ENCODE results near the gene CSMD2. TPM values are rescaled to one million over a fixed set of nuclear protein-coding genes. Genes with fewer than 3 reads are reported as not detected.

Gene CSMD2
- total RNA-seq, 1 donor from 2014 or later: 0.27 TPM

- Mint-ChIP-seq H3K27me3 (ENCODE audit: unreplicated experiment) (peaks cover 3% of the 10 kb centered on the region), H3K9me3 (ENCODE audit: unreplicated experiment) (no peaks in the 10 kb centered on the region), H3K4me3 (ENCODE audit: unreplicated experiment) (no peak overlapping the region), H3K4me1 (ENCODE audit: low read depth, unreplicated experiment) (no peaks in the 10 kb centered on the region), H3K27ac (ENCODE audit: unreplicated experiment) (no peak overlapping the region), H3K36me3 (ENCODE audit: unreplicated experiment) (peaks cover 4% of the 10 kb centered on the region)
- TF ChIP-seq CTCF (IDR thresholded peaks at IDR 0.05; ENCODE audit: partially characterized antibody, unreplicated experiment): no peak
- no peak for DNase-seq
These were observed 402.8 kb downstream of the CSMD2 start for GRCh38 chr1:33762109-33762830.

- no peak for DNase-seq
- Mint-ChIP-seq H3K36me3 (ENCODE audit: unreplicated experiment) (peaks cover 4% of the 10 kb centered on the region), H3K4me3 (ENCODE audit: unreplicated experiment) (no peak overlapping the region), H3K4me1 (ENCODE audit: low read depth, unreplicated experiment) (no peaks in the 10 kb centered on the region), H3K9me3 (ENCODE audit: unreplicated experiment) (no peaks in the 10 kb centered on the region), H3K27ac (ENCODE audit: unreplicated experiment) (no peak overlapping the region), H3K27me3 (ENCODE audit: unreplicated experiment) (peaks cover 3% of the 10 kb centered on the region)
- no peak for TF ChIP-seq CTCF (IDR thresholded peaks at IDR 0.05; ENCODE audit: partially characterized antibody, unreplicated experiment)
These were observed 406.3 kb downstream of the CSMD2 start for GRCh38 chr1:33758698-33759097.

GRCh38 chr1:33753087-33753856, 411.8 kb downstream of the CSMD2 start:
- no peak overlapping the region for H3K27ac Mint-ChIP-seq (ENCODE audit: unreplicated experiment)
- TF ChIP-seq CTCF (IDR thresholded peaks at IDR 0.05; ENCODE audit: partially characterized antibody, unreplicated experiment): no peak
- peaks cover 21% of the 10 kb centered on the region for H3K36me3 Mint-ChIP-seq (ENCODE audit: unreplicated experiment)
- H3K4me3 Mint-ChIP-seq (ENCODE audit: unreplicated experiment): no peak overlapping the region
- H3K27me3 Mint-ChIP-seq (ENCODE audit: unreplicated experiment): no peaks in the 10 kb centered on the region
- DNase-seq: no peak
- peaks cover 6% of the 10 kb centered on the region for H3K9me3 Mint-ChIP-seq (ENCODE audit: unreplicated experiment)
- H3K4me1 Mint-ChIP-seq (ENCODE audit: low read depth, unreplicated experiment): no peaks in the 10 kb centered on the region

GRCh38 chr1:33745942-33746341, 419.1 kb downstream of the CSMD2 start:
- Mint-ChIP-seq H3K27ac (ENCODE audit: unreplicated experiment) (no peak overlapping the region), H3K27me3 (ENCODE audit: unreplicated experiment) (no peaks in the 10 kb centered on the region)

More at GRCh38 chr1:33745942-33746341, 419.1 kb downstream of the CSMD2 start:
- TF ChIP-seq CTCF (IDR thresholded peaks at IDR 0.05; ENCODE audit: partially characterized antibody, unreplicated experiment): no peak
- H3K4me1 Mint-ChIP-seq (ENCODE audit: low read depth, unreplicated experiment): no peaks in the 10 kb centered on the region
- H3K36me3 Mint-ChIP-seq (ENCODE audit: unreplicated experiment): peaks cover 2% of the 10 kb centered on the region
- no peak overlapping the region for H3K4me3 Mint-ChIP-seq (ENCODE audit: unreplicated experiment)
- peaks cover 2% of the 10 kb centered on the region for H3K9me3 Mint-ChIP-seq (ENCODE audit: unreplicated experiment)
- no peak for DNase-seq

Measured in glutamatergic neuron (in vitro differentiated cells).